Bronchial epithelial cell (primary cell): Measurements from ENCODE around the gene SLC12A4. TPM values are rescaled to one million over a fixed set of nuclear protein-coding genes. Genes with fewer than 3 reads are reported as not detected.
"Not testable (repeated sequence)": the region's sequence is repeated elsewhere in the genome, so short reads cannot be mapped to it uniquely, and the experiment has no call there.

Experiments used
- DNase-seq: peaks from one replicate; pipeline ENCODE4 v3.0.0-alpha.2; 2010; ENCODE audit warnings: low read depth
- FAIRE-seq: peaks from 2 replicates; lab custom pipeline; 2011; peaks lifted over from hg19 to GRCh38; lab: Jason Lieb, UNC
- H3K27me3 ChIP-seq: 2 replicates; pipeline ENCODE4 v1.5.1; 2011; ENCODE audit warnings: low read length; ENCODE audit not compliant: control insufficient read depth, insufficient read depth
- H3K36me3 ChIP-seq: 2 replicates; pipeline ENCODE4 v1.5.1; 2011; ENCODE audit warnings: low read length; ENCODE audit not compliant: control insufficient read depth, insufficient read depth
- H3K4me3 ChIP-seq: 2 replicates; pipeline ENCODE4 v1.5.1; 2011; ENCODE audit warnings: mild to moderate bottlenecking, low read depth, low read length, control low read depth
- total RNA-seq: library from RNA; depleted of rRNA; stranded (reverse); fragments of >200 nt; gene quantifications from 2 replicates; pipeline ENCODE4 v1.2.1, GENCODE V29; 2014
- TF ChIP-seq, protein P1 (sequence below): IDR thresholded peaks from 2 replicates; pipeline ENCODE4 v1.5.1; 2011; ENCODE audit warnings: mild to moderate bottlenecking, moderate library complexity, low read length, control low read depth, inconsistent platforms; ENCODE audit not compliant: insufficient read depth, severe bottlenecking

The SLC12A4 gene
- total RNA-seq, result 20.5 and 35.2 TPM in 2 replicates

DNA sequence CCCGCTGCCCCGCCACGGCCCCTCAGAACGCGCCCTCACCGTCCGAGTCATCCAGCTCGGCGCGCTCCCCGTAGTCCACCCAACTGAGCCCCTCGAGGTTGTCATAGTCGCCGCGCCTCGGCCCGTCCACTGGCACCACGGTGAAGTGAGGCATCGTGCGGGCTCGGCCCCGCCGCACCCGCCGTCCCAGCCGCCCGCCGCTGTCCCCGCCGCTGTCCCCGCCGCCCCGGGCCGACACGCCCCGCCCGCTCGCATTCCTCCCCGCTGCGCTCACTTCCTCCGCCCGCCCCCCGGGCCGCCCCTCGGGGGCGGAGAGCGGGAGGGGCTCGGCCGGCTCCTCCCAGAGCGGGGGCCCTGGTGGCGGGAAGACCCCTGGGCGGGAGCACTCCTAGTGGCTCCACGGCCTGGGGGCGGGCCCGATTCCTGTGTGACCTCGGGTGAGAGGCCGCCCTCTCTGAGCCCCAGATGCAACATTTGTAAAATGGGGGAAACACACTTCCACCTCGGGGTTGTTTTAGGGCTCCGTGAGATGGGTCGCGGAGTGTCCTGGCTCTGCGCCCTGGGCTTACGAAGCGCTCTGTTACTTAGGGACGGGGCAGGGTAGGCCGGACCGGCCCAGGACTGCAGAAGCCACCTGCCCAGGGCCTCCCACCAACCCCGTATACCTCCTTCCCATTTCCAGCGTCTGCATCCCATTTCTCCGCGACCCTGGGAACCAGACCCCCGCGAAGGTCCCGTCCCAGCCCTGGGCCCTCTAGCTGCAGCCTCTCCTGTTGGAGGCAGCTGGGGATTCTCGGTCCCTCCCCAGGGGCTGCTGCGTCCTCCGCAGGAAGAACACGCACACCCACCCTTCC lies at the start of gene SLC12A4:
TSS of gene SLC12A4 (minus strand) at position 238 of the 854 bp plus-strand sequence. CDS start at position 154, 84 bp downstream.
- H3K27me3 ChIP-seq, result no peaks in the 10 kb centered on the region
- DNase-seq (peak; percentile 33), FAIRE-seq (no peak)
- TF ChIP-seq, protein P1, sequence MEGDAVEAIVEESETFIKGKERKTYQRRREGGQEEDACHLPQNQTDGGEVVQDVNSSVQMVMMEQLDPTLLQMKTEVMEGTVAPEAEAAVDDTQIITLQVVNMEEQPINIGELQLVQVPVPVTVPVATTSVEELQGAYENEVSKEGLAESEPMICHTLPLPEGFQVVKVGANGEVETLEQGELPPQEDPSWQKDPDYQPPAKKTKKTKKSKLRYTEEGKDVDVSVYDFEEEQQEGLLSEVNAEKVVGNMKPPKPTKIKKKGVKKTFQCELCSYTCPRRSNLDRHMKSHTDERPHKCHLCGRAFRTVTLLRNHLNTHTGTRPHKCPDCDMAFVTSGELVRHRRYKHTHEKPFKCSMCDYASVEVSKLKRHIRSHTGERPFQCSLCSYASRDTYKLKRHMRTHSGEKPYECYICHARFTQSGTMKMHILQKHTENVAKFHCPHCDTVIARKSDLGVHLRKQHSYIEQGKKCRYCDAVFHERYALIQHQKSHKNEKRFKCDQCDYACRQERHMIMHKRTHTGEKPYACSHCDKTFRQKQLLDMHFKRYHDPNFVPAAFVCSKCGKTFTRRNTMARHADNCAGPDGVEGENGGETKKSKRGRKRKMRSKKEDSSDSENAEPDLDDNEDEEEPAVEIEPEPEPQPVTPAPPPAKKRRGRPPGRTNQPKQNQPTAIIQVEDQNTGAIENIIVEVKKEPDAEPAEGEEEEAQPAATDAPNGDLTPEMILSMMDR, result peak; percentile 9
- H3K4me3 ChIP-seq, result peak within 1 kb of the TSS; percentile 87
- H3K36me3 ChIP-seq, result peaks cover under 1% of the 10 kb centered on the region

DNA sequence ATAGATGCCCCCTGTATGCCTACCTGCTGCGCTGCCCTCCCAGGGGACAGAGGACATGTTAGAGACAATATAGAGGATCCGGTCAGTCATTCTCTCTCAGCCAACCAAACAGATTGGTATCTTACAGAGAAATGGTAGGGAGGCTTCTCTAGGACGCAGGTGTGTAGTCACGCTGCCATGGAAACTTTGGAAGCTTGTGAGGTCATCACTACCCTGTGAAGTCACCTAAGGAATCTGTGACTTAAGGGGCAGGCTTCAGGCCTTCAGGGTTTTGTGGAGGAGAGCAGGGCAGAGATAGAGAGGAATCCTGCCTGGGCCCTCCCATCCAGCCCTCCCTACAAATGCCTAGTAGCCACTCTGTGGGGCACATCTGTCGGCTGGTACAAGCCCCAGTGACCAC lies 47.2 kb upstream of the SLC12A4 start, which contains the start of gene DPEP2NB:
TSS of gene DPEP2NB (minus strand) at position 231 of the 400 bp plus-strand sequence. CDS start at position 90, 141 bp downstream.
- H3K36me3 ChIP-seq, result no peaks in the 10 kb centered on the region
- no peaks in the 10 kb centered on the region for H3K27me3 ChIP-seq
- TF ChIP-seq, protein P1, result no peak
- no peak for DNase-seq
- FAIRE-seq, result no peak
- H3K4me3 ChIP-seq, result no peak within 1 kb of the TSS

DNA sequence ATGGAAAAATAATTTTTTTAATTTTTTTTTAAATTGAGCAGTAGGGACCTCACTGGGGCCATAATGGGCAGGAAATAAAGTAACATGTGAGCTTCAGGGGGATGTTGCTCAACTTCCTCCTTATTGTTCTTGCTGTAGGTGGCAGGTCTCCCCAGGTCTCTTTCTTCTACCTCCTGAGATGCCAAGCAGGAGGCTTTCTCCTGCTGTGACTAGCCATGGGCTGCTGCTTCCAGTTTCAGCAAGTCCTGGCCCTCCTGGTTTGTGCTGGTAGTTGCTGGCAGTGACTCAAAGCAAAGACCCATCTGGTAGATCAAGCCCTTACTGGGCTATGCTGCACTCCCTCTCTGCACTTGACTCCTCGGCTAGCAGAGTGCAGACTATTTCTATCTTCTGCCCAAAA lies 45.0 kb upstream of the SLC12A4 start:
- peak; percentile 95 for DNase-seq
- Histone ChIP-seq H3K27me3 (no peaks in the 10 kb centered on the region), H3K4me3 (no peak overlapping the region), H3K36me3 (no peaks in the 10 kb centered on the region)
- TF ChIP-seq, protein P1, result no peak
- no peak for FAIRE-seq

DNA sequence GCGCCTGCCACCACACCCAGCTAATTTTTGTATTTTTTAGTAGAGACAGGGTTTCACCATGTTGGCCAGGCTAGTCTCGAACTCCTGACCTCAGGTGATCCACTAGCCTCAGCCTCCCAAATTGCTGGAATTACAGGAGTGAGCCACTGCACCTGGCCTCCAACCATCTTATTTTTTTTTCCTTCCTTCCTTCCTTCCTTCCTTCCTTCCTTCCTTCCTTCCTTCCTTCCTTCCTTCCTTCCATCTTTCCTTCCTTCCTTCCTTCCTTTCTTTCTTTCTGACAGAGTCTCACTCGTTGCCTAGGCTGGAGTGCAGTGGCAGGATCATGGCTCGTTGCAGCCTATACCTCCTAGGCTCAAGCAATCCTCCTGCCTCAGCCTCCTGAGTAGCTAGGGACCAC lies 41.4 kb upstream of the SLC12A4 start:
- not testable (repeated sequence) for FAIRE-seq, H3K27me3 ChIP-seq, H3K4me3 ChIP-seq, DNase-seq, H3K36me3 ChIP-seq

DNA sequence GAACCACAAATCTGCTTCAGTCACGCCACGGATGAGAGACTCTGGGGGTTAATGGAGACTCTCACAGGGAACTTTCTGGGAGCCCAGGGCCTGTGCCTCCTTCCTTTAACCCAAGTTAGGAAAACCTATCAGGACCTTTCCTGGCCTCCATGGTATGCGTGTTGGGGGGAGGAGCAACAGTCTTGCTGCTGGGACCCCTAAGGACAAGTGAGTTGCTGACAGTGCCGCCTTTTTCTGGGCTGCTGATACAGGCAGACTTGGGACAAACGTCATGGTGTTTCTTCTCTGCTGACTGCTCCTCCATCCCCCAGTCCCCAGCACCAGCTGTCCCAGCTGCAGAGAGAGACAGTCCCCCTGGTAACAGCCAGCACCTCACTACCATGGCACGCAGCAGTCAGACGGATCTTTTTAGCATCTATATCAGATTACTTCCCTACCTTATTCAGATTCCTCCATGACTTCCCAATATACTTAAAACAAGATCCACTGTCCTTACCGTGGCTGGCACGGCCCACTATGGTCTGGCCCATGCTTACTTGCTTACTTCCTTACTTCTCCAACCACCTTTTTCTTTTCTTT lies 40.8 kb upstream of the SLC12A4 start:
- FAIRE-seq (no peak), DNase-seq (no peak)
- no peaks in the 10 kb centered on the region for H3K36me3 ChIP-seq
- TF ChIP-seq, protein P1, result no peak
- H3K4me3 ChIP-seq, result no peak overlapping the region
- no peaks in the 10 kb centered on the region for H3K27me3 ChIP-seq

DNA sequence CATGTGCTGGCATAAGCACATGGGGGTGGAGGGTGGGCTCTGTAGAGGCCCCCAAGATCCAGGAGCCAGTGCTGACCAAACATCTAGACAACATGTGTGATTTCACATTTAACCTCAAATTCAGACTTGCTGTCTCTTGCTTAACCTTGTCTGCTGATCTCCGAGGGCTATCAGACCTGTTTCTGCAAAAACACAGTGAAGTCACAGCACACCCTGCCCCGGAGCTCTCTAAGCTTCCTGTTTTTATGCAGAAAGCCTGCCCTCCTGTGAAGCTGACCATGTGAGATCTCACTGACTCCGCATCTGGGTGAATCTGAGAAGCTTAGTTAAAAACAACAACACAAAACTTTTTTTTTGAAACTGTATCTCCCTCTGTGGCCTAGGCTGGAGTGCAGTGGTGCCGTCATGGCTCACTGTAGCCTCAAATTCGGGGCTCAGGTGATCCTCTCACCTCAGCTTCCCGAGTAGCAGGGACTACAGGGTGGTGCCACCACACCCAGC lies 37.4 kb upstream of the SLC12A4 start:
- Histone ChIP-seq H3K4me3 (no peak overlapping the region), H3K36me3 (no peaks in the 10 kb centered on the region), H3K27me3 (no peaks in the 10 kb centered on the region)
- FAIRE-seq (no peak), DNase-seq (peak; percentile 90)
- TF ChIP-seq, protein P1, result no peak
